Measurements from ENCODE around the gene SPATA7.

DNA sequence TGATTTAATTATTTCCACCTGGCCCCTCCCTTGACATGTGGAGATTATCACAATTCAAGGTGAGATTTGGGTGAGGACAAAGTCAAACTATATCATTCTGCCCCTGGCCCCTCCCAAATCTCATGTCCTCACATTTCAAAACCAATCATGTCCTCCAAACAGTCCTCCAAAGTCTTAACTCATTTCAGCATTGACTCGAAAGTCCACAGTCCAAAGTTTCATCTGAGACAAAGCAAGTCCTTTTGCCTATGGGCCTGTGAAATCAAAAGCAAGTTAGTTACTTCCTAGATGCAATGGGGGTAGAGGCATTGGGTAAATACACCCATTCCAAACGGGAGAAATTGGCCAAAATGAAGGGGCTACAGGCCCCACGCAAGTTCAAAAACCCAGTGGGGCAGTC is 31.1 kb upstream of the SPATA7 start:
- TF ChIP-seq GATA3 (IDR thresholded peaks at IDR 0.05; ENCODE audit: low read depth, low read length) (no peak), GATA2 (IDR thresholded peaks at IDR 0.05; ENCODE audit: low read depth, low read length) (no peak)
